ENCODE results near the gene SOX13. TPM values are rescaled to one million over a fixed set of nuclear protein-coding genes. Genes with fewer than 3 reads are reported as not detected.
A peak's percentile ranks its signal among the peaks of the same experiment; 100 is the strongest.

The SOX13 gene
- total RNA-seq, 1 donor from 2014 or later = 9.1 TPM

DNA sequence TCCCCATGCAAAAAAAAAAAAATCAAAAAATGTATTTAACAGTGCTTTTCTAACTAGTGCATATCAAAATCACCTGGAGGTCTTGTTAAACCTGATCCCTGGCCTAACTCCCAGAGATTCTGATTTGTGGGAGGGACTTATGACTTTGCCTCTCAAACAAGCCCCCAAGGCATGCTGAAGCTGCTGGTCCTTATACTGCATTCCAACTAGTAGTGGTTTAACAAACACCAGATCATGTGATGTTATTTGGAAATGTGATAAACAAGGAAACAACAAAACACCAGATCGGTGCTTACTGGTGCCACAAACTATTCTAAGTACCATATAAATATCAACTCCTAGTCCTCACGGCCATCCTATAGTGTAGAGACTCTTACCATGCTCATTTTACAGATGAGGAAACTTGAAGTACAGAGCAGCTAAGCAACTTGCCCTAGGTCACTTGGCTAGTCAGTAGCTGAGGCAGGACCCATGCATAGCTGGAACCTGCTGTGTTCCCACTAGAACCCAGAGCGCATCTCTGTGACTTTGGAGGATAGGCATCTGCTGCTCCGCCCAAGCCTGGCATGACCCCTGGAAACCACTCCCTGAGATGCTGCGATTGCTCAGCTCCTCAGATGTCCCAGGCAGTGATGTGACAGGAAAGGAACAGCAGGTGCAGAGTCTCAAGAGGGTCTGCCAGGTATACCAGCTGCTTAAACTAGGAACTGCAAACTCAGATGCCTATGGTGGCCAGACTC lies 38.1 kb downstream of the SOX13 start:
- no peaks in the 10 kb centered on the region for H3K4me1 Mint-ChIP-seq (ENCODE audit: low read depth)

DNA sequence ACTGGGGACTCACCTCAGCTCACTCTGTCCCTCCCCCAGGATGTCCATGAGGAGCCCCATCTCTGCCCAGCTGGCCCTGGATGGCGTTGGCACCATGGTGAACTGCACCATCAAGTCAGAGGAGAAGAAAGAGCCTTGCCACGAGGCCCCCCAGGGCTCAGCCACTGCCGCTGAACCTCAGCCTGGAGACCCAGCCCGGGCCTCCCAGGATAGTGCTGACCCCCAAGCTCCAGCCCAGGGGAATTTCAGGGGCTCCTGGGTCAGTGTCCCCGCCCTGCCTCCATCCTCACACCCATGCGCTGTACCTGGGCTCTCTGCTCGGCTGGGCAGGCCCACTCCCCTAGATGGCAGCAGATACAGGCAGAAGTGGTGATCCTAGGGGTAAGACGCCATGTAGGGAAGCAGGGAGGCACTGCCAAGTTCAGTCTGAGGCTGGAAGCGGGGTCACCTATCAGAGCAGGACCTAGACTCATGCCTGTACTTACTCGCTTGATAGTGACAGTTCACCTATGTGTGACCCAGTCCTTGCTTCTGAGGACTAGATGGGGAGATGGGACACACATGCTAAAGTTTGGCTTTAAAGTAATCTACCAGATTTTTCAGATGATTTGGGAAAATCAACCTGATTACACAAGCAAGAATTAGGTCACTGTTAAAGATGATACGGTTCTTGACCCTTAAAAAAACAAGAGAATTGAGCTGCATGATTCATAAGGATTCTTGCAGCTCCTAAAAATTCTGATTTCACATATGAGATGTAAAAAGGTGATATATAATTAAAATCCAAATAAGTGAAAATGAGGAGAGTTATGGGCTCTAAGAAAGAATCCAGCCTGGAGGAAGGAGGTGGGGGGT lies 40.2 kb downstream of the SOX13 start:
- H3K36me3 Mint-ChIP-seq (ENCODE audit: low read depth) = no peaks in the 10 kb centered on the region
- H3K9me3 Mint-ChIP-seq (ENCODE audit: low read depth) = no peaks in the 10 kb centered on the region
- no peak overlapping the region for H3K4me3 Mint-ChIP-seq (ENCODE audit: unreplicated experiment)
- no peak for DNase-seq (ENCODE audit: low spot score)
- no peak overlapping the region for H3K27ac Mint-ChIP-seq (ENCODE audit: unreplicated experiment)
- TF ChIP-seq, protein P1, sequence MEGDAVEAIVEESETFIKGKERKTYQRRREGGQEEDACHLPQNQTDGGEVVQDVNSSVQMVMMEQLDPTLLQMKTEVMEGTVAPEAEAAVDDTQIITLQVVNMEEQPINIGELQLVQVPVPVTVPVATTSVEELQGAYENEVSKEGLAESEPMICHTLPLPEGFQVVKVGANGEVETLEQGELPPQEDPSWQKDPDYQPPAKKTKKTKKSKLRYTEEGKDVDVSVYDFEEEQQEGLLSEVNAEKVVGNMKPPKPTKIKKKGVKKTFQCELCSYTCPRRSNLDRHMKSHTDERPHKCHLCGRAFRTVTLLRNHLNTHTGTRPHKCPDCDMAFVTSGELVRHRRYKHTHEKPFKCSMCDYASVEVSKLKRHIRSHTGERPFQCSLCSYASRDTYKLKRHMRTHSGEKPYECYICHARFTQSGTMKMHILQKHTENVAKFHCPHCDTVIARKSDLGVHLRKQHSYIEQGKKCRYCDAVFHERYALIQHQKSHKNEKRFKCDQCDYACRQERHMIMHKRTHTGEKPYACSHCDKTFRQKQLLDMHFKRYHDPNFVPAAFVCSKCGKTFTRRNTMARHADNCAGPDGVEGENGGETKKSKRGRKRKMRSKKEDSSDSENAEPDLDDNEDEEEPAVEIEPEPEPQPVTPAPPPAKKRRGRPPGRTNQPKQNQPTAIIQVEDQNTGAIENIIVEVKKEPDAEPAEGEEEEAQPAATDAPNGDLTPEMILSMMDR (IDR thresholded peaks at IDR 0.05) = no peak
- H3K4me1 Mint-ChIP-seq (ENCODE audit: low read depth) = no peaks in the 10 kb centered on the region
- no peaks in the 10 kb centered on the region for H3K27me3 Mint-ChIP-seq (ENCODE audit: low read depth)

More for the DNA sequence above, 38.1 kb downstream of the SOX13 start:
- no peaks in the 10 kb centered on the region for H3K9me3 Mint-ChIP-seq (ENCODE audit: low read depth)
- H3K4me3 Mint-ChIP-seq (ENCODE audit: unreplicated experiment) = no peak overlapping the region
- no peaks in the 10 kb centered on the region for H3K27me3 Mint-ChIP-seq (ENCODE audit: low read depth)
- TF ChIP-seq, protein P1 (IDR thresholded peaks at IDR 0.05) = no peak
- no peak for DNase-seq (ENCODE audit: low spot score)
- no peaks in the 10 kb centered on the region for H3K36me3 Mint-ChIP-seq (ENCODE audit: low read depth)
- no peak overlapping the region for H3K27ac Mint-ChIP-seq (ENCODE audit: unreplicated experiment)

DNA sequence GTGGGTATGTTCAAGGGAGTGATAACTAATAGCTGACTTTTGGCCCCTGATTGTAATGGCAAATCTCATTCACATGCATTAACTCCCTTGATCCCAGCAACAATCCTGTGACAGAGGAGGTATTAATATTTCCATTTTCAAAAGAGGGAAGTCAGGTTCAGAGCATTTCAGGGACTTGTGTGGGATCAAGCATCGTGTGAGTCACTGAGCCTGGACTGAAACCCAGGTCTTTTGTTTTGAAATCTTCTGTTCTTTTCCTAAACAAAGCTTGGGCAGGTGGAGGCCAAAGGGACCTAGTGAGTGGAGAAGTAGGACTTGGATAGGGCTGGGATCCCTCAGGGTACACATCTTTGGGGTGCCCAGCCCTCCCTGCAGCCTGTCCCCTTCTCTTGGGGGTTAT lies 41.0 kb downstream of the SOX13 start:
- DNase-seq (ENCODE audit: low spot score) = no peak
- H3K27me3 Mint-ChIP-seq (ENCODE audit: low read depth) = no peaks in the 10 kb centered on the region
- no peak overlapping the region for H3K4me3 Mint-ChIP-seq (ENCODE audit: unreplicated experiment)
- TF ChIP-seq, protein P1 (IDR thresholded peaks at IDR 0.05) = no peak
- H3K4me1 Mint-ChIP-seq (ENCODE audit: low read depth) = no peaks in the 10 kb centered on the region
- peaks cover 2% of the 10 kb centered on the region for H3K36me3 Mint-ChIP-seq (ENCODE audit: low read depth)
- no peak overlapping the region for H3K27ac Mint-ChIP-seq (ENCODE audit: unreplicated experiment)
- no peaks in the 10 kb centered on the region for H3K9me3 Mint-ChIP-seq (ENCODE audit: low read depth)

DNA sequence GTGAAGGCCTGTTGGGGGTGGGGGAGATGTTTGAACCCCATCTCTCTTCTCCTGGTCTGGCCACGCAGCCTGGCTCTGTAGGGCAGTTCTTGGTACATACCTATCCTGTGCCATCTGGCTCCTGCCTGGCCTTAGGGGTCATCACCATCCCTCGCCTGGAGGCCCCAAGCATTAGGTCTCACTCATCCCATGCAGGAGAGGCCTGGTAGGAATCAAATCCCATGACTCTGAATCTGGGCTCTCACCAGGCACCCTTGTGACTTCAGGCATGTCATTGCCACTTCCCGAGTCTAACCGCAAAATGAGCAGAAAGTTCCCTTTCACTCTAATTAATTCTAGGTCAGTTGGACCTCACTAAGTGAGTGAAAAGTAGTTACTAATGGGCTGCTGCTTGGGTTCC lies 41.7 kb downstream of the SOX13 start:
- H3K4me1 Mint-ChIP-seq (ENCODE audit: low read depth) = no peaks in the 10 kb centered on the region
- H3K36me3 Mint-ChIP-seq (ENCODE audit: low read depth) = peaks cover 2% of the 10 kb centered on the region
- no peaks in the 10 kb centered on the region for H3K27me3 Mint-ChIP-seq (ENCODE audit: low read depth)
- H3K27ac Mint-ChIP-seq (ENCODE audit: unreplicated experiment) = no peak overlapping the region
- no peaks in the 10 kb centered on the region for H3K9me3 Mint-ChIP-seq (ENCODE audit: low read depth)
- TF ChIP-seq, protein P1 (IDR thresholded peaks at IDR 0.05) = no peak
- H3K4me3 Mint-ChIP-seq (ENCODE audit: unreplicated experiment) = no peak overlapping the region
- DNase-seq (ENCODE audit: low spot score) = peak; percentile 57

DNA sequence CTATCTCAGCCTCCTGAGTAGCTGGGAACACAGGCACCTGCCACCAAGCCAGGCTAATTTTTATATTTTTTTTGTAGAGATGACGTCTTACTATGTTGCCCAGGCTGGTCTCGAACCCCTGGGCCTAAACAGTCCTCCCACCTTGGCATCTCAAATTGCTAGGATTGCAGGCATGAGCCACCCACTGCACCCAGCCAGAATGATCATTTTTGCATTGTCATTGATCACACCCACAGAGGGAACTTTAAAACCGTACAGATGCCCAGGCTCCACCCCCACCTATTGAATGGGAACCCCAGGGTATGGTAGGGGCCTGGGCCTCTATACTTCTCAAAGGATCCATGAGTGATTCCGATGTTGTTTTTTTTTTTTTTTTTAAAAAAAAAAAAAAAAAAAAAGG lies 42.2 kb downstream of the SOX13 start:
- no peak overlapping the region for H3K4me3 Mint-ChIP-seq (ENCODE audit: unreplicated experiment)
- H3K27me3 Mint-ChIP-seq (ENCODE audit: low read depth) = no peaks in the 10 kb centered on the region
- peak; percentile 14 for DNase-seq (ENCODE audit: low spot score)
- H3K27ac Mint-ChIP-seq (ENCODE audit: unreplicated experiment) = no peak overlapping the region
- TF ChIP-seq, protein P1 (IDR thresholded peaks at IDR 0.05) = no peak
- H3K9me3 Mint-ChIP-seq (ENCODE audit: low read depth) = no peaks in the 10 kb centered on the region
- peaks cover 2% of the 10 kb centered on the region for H3K36me3 Mint-ChIP-seq (ENCODE audit: low read depth)
- H3K4me1 Mint-ChIP-seq (ENCODE audit: low read depth) = no peaks in the 10 kb centered on the region
